NCI-H1417 (cell line): ENCODE measurements around the gene EEF1G.
"Not testable (repeated sequence)": the region's sequence is repeated elsewhere in the genome, so short reads cannot be mapped to it uniquely, and the experiment has no call there.

Source experiments
- DNase-seq, 3 experiments: peaks; one replicate each; lab custom pipeline; 2025; lab: John Stamatoyannopoulos, UW

The EEF1G gene

GRCh38 chr11:62573592-62574362 is at the start of gene EEF1G:
EEF1G (minus strand) TSS chr11:62573891; CDS start chr11:62573842, 49 bp downstream.
- DNase-seq, result peak; percentile 98 to 100 (median 100)

- no peak for DNase-seq
These were observed 48.9 kb upstream of the EEF1G start for GRCh38 chr11:62622476-62623089.

- DNase-seq, result peak; percentile 98 to 100 (median 99)
These were observed 48.1 kb upstream of the EEF1G start, which contains the start of gene B3GAT3 for GRCh38 chr11:62621567-62622470. B3GAT3 (minus strand) TSS chr11:62621986; CDS start chr11:62621947, 39 bp downstream.

GRCh38 chr11:62621027-62621566 is 47.4 kb upstream of the EEF1G start:
- DNase-seq, result no peak

GRCh38 chr11:62616957-62617356 is 43.3 kb upstream of the EEF1G start:
- DNase-seq, result not testable (repeated sequence)

GRCh38 chr11:62615521-62615920 is 41.8 kb upstream of the EEF1G start:
- DNase-seq, result no peak

GRCh38 chr11:62614275-62614674 is 40.6 kb upstream of the EEF1G start:
- DNase-seq, result no peak

GRCh38 chr11:62613291-62613778 is 39.6 kb upstream of the EEF1G start:
- no peak for DNase-seq

- peak; percentile 74 to 85 (median 82) for DNase-seq
These were observed 38.9 kb upstream of the EEF1G start, which contains the start of the genes EML3 and ROM1 for GRCh38 chr11:62612366-62613290. EML3 (minus strand) TSS chr11:62612775; CDS start chr11:62612457, 318 bp downstream. ROM1 (plus strand) TSS chr11:62613257; CDS start chr11:62613282, 25 bp downstream.

- peak; percentile 14 to 75 (median 69) for DNase-seq
These were observed 38.1 kb upstream of the EEF1G start for GRCh38 chr11:62611705-62612365.

- no peak for DNase-seq
These were observed 37.4 kb upstream of the EEF1G start for GRCh38 chr11:62610814-62611704.

- DNase-seq, result no peak
These were observed 36.7 kb upstream of the EEF1G start for GRCh38 chr11:62610403-62610802.

GRCh38 chr11:62608776-62609175 is 35.1 kb upstream of the EEF1G start:
- DNase-seq, result no peak

GRCh38 chr11:62607714-62608113 is 34.0 kb upstream of the EEF1G start:
- DNase-seq, result peak in 1 of 3 experiments; percentile 43

- DNase-seq, result no peak
These were observed 32.2 kb upstream of the EEF1G start for GRCh38 chr11:62605902-62606301.

- DNase-seq, result no peak
These were observed 31.8 kb upstream of the EEF1G start for GRCh38 chr11:62605467-62605866.

GRCh38 chr11:62604460-62605120 is 30.9 kb upstream of the EEF1G start:
- DNase-seq, result no peak

- no peak for DNase-seq
These were observed 30.1 kb upstream of the EEF1G start for GRCh38 chr11:62603776-62604299.
